Retina (tissue), 1 donor: ENCODE data around the gene FIGNL2.

Experiments
- DNase-seq: peaks from one replicate; pipeline ENCODE4 v3.0.0-alpha.2; 2016

Gene FIGNL2

GRCh38 chr12:51852404-51853137 is 4.1 kb upstream of the FIGNL2 start:
- DNase-seq, result no peak

GRCh38 chr12:51851413-51852124 is 3.1 kb upstream of the FIGNL2 start:
- no peak for DNase-seq

DNA sequence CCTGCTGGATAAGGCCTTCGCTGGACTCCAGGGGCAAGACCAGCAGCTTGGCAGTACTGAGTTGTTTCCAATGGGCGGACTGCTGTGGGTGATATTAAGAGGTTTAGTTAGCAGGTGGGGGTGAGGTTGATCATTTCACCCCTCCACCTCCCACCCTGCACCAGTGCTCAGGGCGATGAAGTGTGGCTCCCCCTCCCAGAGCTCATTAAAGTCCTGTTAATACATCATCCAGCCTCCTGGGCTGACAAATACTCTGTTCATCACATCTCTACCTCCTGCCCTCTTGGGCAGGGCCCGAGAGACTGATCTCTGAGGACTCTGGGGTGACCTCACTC is 2.4 kb upstream of the FIGNL2 start:
- no peak for DNase-seq

DNA sequence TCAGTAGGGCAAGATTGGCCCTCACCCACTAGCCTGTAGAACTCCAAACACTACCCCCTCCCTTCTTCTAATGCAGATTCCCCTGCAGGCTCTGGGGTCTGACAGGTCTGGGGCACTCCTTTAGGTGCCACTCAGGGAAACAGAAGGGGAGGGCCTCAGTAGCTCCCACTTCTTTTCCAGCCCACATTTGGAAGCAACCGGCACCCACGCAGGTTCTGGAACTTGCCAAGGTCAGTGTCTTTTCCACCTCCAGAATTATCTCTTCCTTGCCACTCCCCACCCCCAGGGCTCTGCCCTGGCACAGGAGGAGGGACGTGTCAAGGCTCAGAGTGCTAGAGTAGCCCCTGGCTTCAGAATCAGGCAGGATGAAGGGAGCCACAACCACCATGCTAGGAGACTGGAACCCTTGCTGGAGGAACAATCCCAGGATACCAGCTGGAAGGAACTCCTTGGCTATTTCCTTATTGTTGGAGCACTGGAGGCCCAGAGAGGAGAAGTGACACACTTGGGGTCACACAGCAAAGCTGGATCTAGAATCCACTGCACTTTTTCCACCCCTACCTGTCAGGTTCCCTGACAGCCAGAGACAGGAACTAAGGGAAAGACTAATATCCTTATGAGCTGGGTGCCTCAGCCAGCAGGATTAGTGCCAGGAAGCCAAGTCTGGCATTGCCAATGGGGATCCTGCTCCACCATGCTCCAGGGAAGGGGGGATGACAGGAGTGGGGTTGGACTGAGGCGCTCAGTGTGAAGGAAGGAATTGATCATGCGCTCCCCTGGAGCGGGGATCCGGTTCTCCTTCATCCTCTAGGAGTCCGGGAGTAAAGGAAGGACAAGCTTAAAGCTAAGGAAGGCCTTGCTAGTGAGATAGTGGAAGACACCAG is 1.8 kb upstream of the FIGNL2 start:
- DNase-seq, result peak; percentile 17

GRCh38 chr12:51848841-51849735 is 570 bp upstream of the FIGNL2 start:
- DNase-seq, result peak; percentile 74

GRCh38 chr12:51847643-51848325 is 734 bp downstream of the FIGNL2 start:
- peak; percentile 83 for DNase-seq

DNA sequence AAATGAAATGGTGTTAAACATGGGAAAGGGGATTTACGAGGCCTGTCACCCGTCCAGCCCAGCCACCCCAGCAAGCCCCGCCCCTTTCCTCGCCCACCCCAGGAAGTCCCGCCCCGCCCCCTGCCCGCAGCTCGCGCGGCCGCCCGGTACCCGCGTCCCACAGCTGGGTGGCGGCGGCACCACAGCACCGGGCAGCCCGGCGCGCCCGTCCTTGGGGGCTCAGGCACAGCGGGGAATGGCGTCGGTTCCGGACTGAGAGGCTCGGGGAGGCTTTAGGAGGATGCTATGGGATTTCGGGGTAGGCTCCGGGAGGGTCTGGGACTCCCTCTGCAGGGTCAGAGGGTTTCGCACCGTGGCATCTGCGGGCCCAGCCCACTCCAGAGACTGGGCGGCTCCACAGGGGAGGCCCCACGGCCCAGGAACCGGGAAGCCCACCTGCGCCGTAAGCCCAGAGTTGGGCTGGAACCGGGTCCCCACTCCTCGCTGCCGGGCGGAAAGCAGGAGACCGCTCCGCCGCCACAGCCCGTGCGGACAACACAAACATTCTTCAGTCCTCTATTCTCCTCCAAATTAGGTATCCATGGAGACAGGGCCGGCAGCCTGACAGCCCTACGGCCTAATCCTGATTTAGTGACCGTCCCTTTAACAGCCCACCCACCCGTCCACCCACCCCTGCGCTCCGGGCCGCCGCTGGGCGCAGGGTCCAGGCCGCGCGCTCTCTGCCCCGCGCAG is 1.4 kb downstream of the FIGNL2 start:
- DNase-seq, result peak; percentile 86

- peak; percentile 69 for DNase-seq
Measured at GRCh38 chr12:51846271-51846691, 2.2 kb downstream of the FIGNL2 start.

- DNase-seq, result no peak
Measured at GRCh38 chr12:51845482-51845881, 3.0 kb downstream of the FIGNL2 start.

GRCh38 chr12:51844854-51845253 is 3.7 kb downstream of the FIGNL2 start:
- DNase-seq, result no peak

GRCh38 chr12:51841727-51842126 is 6.8 kb downstream of the FIGNL2 start:
- no peak for DNase-seq

- no peak for DNase-seq
Measured at GRCh38 chr12:51840966-51841365, 7.6 kb downstream of the FIGNL2 start.

DNA sequence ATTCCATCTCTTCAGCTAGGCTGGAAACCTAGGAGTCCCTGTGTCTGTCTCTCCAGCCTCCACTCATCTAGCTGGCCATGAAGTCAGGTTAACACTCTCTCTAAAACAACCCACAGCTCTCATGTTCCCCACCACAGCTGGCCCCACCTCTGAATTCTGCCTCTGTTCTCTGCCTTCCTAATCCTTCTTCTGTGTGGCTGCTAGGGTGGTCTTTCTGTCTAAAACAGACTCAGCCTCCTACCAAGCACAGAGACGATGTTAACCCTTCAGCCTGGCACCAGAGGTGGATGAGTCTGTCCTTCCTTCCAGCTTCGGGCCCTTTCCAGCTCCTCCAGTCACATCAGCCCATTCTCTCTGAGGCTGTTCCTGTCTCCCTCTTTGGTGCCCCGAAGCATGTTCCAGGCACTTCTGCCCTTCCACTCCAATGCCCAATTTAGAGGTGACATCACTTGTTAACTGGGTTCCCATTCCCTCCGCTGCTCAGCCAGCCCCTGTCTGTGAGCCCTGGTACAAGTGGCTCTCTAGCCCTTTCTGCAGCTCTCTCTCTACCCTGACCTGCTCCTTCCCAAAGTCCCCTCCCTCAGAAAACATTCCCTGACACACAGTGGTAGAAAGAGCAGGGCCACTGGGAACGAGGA is 9.1 kb downstream of the FIGNL2 start:
- peak; percentile 84 for DNase-seq

- no peak for DNase-seq
Measured at GRCh38 chr12:51838762-51839161, 9.8 kb downstream of the FIGNL2 start.

DNA sequence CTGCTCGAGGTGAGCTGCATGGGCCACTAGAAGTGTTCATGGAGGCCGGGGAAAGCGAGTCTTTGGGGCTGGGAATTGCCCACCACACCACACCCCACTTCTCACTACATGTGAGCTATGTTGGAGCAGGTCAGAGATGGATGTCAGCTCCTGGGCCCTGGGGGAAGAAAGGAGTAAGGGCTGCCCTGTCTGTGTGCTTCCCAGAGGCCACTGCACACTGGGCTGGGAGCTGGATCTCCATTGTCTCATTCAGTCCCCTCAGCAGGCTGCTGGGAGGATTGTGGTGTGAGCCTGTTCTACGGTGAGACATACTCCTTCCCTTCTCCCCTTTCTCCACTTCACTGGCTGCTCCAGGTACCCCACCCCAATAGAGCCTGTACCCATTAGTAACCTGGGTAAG is 10.5 kb downstream of the FIGNL2 start:
- no peak for DNase-seq

GRCh38 chr12:51837286-51837685 is 11.2 kb downstream of the FIGNL2 start:
- DNase-seq, result peak; percentile 71

DNA sequence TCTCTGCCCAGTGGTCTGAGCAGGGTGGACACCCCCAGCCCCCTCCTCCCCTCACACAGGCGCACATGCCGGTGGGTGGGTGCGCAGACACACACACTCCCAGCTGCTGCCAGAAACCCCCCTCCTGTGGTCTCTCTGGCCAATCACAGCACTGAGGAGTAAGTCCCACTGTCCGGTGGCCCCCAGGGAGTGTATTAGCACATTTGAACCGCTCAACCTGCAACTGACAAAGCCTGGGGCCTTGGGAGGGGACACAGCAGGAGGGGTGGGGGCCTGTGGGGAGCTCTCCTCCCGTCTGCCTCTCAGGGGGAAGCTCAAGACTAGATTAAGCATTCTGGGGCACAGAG is 11.7 kb downstream of the FIGNL2 start:
- no peak for DNase-seq

GRCh38 chr12:51836041-51836826 is 12.3 kb downstream of the FIGNL2 start:
- peak; percentile 84 for DNase-seq

DNA sequence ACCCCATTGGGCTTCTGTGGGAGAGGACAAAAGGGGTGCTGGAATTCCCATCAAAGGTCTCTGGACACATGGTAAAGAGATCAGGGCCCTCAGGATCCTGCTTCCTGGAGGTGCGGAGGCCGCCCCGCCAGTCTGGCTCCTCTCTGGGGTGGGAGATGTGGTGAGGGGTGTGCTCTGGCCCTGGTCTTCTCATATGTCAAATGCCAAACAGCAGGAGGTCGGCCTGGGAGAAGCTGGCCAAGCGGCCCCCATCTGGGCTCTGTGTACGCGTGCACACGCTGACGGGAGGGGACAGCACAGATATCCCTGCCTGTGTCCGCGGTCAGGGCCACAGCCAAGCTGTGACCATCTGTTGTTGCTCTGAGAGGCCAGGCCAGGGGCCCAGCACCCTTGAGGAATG is 14.1 kb downstream of the FIGNL2 start:
- DNase-seq, result no peak
